GM12874 (cell line): ENCODE results near the gene MAP3K13.

Source experiments
- TF ChIP-seq, protein P1 (sequence below): IDR thresholded peaks from 2 replicates; pipeline ENCODE4 v1.5.1; 2011; ENCODE audit warnings: low read depth, mild to moderate bottlenecking, control low read depth, low read length, moderate library complexity; ENCODE audit not compliant: insufficient read depth

The MAP3K13 gene

DNA sequence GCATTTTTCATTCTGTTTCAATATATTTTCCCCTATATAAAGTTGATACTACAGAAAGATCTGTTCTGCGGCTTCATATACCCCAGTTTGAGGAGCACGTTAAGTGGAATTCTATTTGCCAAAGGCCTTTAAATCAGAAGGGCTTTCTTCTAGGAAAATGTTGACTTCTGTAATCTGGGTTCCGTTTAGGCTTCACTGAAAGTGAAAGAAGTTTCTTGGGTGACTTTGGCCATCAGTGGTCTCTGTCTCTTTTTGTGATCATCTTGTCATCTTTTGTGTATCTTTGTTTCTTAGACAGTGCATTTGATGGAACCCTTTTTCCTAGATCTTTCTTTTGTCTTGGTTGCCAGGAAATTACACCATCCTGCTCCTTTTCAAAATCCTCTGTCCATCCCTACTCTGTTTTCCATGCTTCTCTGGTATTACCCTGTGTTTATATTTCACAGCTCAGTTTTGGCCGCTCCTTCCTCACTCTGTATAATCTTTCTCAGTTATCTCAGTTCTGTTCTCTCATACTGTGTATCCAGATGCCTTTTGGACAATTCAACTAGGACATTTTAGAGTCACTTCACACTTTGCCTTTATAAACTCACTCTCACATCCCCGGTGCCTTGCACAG, 40.7 kb upstream of the MAP3K13 start:
- TF ChIP-seq, protein P1, sequence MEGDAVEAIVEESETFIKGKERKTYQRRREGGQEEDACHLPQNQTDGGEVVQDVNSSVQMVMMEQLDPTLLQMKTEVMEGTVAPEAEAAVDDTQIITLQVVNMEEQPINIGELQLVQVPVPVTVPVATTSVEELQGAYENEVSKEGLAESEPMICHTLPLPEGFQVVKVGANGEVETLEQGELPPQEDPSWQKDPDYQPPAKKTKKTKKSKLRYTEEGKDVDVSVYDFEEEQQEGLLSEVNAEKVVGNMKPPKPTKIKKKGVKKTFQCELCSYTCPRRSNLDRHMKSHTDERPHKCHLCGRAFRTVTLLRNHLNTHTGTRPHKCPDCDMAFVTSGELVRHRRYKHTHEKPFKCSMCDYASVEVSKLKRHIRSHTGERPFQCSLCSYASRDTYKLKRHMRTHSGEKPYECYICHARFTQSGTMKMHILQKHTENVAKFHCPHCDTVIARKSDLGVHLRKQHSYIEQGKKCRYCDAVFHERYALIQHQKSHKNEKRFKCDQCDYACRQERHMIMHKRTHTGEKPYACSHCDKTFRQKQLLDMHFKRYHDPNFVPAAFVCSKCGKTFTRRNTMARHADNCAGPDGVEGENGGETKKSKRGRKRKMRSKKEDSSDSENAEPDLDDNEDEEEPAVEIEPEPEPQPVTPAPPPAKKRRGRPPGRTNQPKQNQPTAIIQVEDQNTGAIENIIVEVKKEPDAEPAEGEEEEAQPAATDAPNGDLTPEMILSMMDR, result no peak

DNA sequence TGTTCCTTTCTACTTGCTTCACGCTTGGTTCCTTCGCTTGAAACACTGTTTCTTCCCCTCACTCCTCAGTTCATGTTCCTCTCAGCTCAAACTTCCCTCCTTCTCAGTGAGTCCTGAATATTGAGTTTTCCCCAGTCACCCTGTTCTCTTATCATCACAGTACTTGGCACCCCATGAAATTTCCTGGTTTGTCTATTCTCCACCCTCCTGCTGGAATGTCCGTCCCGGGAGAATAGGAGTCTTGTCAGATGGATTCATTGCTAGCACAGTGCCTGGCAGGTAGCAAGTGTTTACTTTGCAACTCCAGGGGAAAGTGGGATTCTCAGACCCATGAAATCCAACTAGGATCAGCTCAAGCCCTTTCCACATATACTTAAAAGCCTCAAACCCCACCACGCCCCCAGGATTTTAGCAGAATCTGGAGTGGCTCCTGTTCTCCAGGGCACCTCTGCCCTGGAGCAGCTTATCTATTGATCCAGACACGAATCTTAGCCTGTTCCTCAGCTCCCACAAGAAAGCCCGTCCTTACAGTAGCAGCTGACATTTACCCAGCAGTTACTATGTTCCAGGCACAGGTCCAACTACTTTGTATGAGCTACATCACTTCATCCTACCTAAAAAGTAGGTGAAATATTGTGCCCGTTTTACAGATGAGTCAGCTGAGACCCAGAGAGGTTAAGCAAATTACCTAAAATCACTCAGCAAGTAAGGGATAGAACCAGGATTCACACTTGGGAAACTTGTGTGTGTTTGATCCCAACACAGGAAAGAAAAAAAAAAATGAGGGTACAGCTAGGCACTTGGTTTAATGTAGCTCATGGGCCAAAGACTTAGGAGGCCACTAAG, 36.8 kb upstream of the MAP3K13 start:
- TF ChIP-seq, protein P1, result no peak

DNA sequence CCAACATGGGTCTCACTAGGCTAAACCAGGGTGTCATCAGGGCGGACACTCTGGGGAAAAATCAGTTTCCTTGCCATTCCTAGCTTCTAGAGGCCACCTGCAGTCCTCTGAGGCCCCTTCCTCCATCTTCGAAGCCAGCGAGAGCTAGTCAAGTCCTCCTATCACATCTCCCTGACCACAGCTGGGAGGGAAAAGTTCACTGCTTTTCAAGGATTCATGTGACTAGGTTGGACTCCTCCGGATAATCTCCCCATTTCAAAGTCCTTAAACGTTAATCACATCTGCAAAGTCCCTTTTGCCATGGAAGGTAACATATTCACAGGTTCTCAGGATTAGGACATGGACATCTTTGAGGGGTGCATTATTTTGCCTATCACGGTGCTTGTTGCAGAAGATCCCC, 35.9 kb upstream of the MAP3K13 start:
- TF ChIP-seq, protein P1, result no peak

DNA sequence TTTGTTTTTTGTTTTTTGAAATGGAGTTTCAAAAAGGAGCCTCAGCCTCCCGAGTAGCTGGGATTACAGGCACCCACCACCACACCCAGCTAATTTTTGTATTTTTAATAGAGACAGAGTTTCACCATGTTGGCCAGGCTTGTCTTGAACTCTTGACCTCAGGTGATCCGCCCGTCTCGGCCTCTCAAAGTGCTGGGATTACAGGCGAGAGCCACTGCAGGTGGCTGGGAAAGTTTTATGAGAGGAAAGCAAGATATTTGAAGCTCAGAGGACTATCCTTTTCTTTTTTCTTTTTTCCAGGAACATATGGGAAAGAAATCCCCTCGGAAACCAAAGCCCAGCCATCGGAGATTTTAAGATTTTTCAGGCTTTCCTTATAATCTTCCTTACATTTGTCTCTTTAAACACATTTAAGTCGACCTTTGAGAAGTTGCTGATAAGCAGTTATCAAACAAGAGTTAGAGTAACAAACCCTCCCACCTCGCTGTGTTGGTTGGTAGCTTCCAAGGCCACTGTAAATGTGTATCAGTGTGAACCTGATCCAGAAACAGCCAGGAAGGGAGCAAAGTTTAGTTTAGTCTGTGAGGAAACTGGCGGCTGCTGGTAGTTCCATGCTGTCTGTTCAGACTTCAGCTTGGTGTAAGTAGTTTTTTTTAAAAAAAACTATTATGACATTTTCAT, 34.5 kb upstream of the MAP3K13 start:
- TF ChIP-seq, protein P1, result no peak

DNA sequence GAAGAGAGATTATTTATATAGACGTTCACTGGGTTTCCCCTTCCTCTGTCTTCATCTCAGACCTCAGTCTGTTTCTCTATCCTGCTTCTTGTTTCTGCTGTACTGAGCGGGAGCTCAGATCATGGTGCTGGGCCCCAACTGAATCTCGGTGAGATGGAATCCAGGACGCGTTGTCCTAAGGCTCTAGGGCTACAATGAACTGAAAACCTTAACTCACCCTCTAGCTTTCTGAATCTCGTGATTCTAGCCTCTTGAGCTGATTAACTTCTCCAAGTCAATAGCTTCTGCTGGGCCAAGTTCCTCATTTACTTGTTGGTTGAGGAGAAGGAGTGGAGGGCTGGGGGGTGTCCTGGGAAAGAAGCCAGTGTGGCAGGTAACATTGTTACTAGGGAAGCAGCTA, 32.7 kb upstream of the MAP3K13 start:
- TF ChIP-seq, protein P1, result no peak

DNA sequence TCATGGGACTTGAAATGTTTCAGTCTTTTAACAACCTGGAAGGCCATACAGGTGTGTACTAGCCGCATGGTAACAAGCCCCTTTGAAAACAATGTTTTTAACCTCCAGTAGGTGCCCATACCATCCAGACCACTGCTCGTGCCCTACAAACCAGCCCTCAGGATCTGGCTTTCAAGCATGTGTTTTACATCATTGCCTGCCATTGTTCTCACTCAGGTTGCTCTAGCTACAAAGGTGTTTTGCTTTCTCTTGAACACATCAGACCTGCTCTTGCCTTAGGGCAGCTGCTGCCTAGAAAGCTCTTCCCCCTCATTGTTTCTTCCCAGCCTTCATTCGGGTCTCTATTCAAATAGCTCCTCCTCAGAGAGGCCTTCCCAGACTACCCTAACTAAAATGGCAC, 32.3 kb upstream of the MAP3K13 start:
- TF ChIP-seq, protein P1, result no peak

DNA sequence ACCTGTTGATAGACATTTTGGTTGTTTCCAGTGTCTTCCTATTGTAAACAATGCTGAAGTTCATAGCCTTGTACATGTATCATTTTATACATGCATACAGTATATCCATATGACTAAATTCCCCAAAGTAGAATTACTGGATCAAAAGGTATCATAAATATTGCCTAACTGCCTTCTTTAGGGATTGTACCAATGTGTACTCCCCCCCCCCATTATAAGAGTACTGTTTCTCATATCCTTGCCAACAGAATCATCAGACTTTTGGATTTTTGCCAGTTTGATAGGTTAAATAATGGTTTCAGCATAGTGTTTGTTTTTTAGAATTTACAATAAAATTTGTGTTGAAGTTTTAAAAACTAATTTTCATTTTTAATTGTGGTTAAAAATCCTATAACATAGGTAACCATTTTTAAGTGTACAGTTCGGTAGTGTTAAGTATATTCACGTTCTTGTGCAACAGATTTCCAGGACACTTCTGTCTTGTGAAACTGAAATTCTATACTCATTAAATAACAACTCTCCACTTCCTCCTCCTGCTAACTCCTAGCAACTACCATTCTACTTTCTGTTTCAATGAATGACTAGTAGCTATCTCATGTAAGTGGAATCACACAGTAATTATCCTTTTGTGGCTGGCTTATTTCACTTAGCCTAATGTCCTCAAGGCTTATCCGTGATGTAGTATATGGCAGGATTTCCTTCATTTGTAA, 30.8 kb upstream of the MAP3K13 start:
- TF ChIP-seq, protein P1, result no peak
